Stimulated activated CD8-positive, alpha-beta memory T cell treated with anti-CD3 and anti-CD28 coated beads, Interleukin-7, amount 100 ng/mL, for 48 hours (primary cell): Measurements from ENCODE around the gene GAB1.

Experiments
- DNase-seq, 2 donors: peaks; one replicate each; pipeline ENCODE4 v3.0.0-alpha.2; 2020; ENCODE audit warnings: low read depth in 1 of 2; ENCODE audit errors: extremely low read depth in 1 of 2

The GAB1 gene

DNA sequence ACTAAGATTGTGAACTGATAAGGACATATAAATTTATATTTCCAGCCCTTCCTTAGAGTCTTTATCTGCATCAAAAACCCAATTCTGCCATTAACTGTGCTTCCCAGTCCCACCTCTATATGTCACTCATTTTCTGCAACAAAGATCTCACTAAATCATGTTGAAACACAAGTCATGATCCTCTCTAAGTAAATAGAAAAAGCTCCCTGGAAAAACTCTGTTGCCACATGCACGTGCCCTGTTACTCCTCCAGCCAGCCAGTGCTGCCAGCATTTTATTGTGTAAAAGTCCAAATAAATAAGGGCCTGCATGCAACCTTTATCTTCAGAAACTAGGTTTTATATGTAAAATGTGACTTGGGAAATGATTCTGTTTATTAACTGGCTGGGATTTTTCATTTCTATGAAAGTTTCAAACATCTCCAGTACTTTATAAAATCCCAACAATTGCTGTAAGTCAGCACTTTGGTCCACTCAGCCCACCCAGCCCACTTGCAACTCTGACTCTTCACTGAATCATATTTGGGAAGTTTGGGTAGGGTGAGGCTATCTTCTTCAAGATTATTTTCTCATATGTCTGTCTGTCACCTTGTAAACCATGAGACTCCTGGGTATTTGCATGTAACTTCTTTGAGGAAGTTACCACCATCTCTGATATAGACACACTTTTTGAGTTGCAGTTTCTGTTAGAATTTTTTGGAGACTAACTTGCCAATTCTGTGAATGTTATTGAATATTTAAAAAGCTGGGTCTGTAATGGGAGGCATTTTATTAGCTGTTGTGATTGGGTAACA lies 136.9 kb downstream of the GAB1 start:
- DNase-seq, result no peak

DNA sequence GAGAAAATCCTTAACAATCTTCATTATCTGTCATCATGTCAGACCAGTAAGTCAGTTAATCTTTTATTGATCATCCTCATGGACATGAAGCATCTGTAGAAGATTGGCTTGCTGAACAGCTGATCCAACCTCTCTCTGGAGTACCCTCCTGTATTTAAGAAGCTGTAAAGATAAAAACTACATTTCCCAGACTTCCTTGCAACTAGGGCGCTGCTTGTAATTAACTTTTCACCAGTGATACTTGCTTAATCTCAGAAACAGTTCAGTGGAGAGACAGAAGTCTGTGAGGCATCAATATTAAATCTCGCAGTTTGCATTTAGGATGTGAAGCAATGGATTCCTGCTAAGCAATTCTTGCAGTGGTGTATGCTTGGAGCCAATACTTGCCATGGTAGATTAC lies 140.8 kb downstream of the GAB1 start:
- DNase-seq, result no peak

DNA sequence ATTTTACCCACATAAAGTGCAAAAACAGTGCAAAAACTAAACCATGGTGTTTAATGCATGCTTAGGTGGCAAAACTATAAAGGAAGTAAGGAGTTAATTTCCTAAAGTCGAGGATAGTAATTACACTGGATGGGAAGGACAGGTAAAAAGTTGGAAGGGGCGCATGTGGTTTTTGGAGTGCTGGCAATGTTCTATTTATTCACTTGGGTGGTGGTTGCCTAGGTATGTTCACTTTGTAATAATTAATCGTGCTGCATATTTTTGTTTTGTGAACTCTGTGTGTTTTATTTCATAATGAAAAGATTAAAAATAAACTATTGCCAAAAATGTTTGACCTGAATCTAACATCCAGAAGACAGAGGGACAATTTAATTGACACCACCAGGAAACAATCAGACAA lies 144.7 kb downstream of the GAB1 start:
- no peak for DNase-seq

DNA sequence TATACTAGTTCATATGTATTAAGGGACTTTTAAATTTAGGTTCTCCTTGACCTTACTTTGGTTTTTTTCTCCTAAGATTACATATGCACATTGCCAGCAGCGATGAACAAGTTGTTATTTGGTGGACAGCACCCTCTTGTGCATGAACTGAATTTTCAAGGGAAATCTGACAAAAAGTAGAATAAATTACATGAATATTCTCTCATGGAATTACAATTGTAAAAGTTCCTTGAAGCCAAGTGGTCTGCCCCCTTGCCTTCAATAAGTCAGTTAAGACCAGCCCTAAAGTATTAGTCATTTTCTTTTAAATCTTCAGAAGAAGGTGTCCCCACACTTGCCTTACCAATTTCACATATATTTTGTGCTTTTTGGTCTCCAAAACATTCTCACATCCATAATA lies 146.2 kb downstream of the GAB1 start:
- no peak for DNase-seq

DNA sequence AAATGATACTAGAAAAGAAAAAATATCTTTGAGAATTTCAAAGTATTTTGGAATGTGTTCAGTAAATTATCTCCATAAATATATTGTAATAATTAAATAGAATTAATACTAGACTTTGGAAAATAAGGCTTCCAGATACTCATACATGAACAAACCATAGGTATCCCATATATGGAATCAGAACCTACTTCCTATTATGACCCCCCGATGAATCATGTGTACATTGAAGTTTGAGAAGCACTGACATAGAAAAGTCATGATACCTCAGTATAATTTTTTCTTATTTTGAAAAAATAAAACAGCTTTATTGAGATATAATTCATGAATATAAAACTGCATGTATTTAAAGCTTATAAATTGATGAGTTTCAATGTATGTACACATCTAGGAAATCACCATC lies 149.6 kb downstream of the GAB1 start:
- DNase-seq, result no peak

DNA sequence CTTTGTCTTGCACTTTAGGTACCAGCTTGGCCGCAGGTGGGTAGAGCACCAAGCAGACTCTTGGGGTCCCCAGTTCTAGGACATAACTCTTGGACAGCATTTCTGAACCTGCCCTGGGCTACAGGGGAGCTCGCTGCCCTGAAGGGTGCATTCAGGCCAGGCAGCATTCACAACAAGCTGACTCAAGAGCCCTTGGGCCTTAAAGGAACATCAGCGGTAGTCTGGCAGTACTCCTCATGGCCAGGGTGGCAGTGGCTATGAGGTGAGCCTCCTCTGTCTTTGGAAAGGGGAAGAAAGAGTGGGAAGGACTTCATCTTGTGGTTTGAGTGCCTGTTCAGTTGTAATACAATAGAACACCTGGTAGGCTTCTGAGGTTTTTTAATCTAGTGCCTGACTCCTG lies 152.0 kb downstream of the GAB1 start:
- no peak for DNase-seq

DNA sequence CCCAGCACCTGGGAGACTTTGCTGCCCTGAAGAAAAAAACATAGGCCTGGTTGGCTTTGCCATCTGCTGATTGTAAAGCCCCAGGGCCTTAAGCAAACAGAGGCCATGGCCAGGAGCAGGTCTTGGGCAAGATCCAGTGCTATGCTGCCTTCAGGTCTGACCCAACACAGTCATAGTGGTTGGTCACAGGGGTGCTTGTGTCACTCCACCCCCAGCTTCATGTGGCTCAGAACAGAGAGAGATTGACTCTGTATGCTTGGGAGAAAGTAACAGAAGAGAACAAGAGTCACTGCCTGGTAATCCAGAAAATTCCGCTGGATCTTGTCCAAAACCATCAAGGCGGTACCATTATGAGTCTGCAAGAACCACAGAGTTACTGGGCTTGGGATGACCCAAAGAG lies 152.4 kb downstream of the GAB1 start:
- no peak for DNase-seq

DNA sequence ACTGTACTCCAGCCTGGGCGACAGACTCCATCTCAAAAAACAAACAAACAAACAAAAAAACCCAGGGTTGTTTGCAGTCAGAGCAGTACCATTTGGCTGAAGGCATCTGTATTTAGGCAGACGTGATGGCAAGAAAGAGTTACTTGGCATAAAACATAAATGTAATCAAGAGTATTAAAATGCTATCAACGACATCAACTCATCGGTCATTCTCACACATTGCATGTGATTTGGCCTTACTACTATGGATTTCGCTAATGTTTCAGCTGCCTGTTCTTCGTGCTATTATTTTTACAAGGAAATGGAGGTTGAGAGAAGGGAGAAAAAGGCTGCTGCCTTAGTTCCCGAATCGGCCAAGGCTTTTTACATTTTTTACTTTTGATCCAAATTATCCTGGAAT lies 161.3 kb downstream of the GAB1 start:
- DNase-seq, result no peak

DNA sequence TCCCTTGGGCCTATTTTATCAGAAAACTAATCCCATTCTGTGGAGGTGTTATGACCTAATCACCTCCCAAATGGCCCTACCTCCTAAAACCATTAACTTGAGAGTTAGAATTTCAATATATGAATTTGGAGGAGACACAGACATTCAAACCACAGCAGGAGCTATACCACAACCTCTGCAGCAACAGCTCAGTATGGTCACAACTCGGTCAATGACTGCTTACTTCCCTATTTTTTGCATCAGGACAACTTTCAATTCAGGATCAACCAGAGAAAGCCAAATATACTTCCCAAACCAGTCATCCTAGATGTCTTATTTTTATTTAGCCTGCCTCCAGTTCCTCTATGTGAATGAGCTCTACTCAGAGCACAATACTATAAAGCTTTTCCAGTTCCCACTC lies 165.6 kb downstream of the GAB1 start:
- no peak for DNase-seq

DNA sequence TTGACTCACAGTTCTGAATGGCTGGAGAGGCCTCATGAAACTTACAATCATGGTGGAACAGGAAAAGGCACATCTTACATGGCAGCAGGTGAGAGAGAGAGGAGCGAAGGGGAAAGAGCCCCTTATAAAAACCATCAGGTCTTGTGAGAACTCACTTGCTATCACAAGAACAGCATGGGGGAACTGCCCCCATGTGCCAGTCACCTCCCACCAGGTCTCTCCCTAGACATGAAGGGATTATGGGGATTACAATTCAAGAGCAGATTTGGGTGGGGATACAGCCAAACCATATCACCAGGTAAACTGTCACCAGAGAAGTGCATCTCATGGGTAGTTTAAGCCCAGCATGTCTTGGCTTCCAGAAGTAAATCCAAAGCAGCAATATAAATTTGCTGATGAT lies 169.4 kb downstream of the GAB1 start:
- DNase-seq, result no peak

DNA sequence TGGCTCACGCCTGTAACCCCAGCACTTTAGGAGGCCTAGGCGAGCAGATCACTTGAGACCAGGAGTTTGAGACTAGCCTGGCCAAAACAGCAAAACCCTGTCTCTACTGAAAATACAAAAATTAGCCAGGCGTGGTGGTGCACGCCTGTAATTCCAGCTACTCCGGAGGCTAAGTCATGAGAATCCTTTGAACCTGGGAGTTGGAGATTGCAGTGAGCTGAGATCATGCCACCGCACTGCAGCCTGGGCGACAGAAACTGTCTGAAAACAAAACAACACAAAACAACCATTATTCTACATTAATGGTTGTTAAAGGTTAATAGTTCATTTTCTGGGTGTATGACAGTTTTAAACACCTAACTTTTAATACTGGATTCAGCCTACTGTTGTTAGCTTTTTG lies 175.2 kb downstream of the GAB1 start:
- no peak for DNase-seq

DNA sequence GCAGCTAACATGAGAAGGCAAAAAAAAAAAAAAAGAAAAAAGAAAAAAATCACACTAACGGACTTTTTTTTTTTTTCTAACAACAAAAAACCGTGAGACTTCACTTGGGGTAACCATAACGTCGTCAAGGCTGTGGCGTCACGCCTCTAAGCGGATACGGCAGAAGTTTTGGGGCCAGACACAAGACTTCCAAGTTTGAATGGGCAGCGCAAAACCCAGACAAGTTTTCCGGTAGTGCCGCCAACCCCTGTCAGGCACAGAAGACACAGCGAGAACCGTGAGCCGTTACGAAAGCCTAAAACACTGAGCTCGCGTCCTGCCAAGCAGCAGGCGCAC lies 176.3 kb downstream of the GAB1 start:
- no peak for DNase-seq

DNA sequence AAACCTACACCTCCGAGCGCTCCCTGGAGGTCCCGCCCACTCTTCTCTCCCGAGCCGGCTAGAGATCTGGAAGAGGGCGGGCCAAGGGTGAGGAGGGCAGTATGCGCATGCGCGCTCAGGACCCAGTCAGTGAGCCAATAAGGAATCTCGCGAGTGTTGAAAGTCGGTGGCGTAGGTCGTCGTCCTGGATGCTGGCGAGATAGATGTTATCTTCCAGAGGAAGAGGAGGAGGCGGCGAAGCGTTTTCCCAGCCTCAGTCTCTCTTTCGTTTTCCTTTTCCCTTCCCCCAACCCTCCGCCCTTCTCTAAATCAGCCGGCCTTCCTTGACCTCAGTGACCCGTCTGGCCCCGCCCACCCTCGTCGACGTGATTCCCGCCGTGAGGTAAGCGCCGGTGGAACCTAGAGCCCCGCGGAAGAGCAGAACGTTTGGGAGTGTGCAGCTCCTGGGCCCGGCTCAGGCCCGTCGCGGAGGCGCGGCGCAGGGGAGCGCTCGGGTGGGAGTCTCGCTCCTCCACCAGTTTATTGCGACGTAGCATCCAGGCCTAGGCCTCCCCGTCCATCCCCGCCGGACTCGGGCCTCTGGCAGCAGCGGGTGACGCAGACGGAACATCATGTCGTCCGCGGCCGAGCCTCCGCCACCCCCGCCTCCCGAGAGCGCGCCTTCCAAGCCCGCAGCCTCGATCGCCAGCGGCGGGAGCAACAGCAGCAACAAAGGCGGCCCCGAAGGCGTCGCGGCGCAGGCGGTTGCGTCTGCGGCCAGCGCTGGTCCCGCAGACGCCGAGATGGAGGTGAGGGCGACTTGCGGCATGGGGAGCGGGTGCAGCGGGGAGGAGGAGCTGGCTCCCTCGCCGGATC lies 176.9 kb downstream of the GAB1 start, which contains the start of gene SMARCA5:
Gene SMARCA5, plus strand, starts transcription at position 389 of the 855 bp plus-strand sequence. Its CDS starts 223 bp downstream, at position 612.
- peak; percentile 91 to 93 for DNase-seq

DNA sequence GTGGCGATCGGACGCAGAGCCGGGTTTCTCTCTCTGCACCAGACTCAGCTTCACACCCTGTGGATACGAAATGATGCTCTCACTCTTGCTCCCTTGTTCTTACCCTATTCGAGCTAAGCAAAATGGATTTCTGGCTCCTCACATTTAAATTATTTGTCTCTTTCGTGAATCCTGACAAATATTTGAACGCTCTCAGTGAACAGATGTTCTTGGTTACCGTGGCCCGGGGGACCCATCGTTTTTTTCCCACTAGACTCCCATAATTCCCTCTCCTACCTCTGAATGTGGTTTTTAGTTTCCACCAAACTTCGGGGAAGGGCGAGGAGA lies 177.5 kb downstream of the GAB1 start:
- no peak for DNase-seq

DNA sequence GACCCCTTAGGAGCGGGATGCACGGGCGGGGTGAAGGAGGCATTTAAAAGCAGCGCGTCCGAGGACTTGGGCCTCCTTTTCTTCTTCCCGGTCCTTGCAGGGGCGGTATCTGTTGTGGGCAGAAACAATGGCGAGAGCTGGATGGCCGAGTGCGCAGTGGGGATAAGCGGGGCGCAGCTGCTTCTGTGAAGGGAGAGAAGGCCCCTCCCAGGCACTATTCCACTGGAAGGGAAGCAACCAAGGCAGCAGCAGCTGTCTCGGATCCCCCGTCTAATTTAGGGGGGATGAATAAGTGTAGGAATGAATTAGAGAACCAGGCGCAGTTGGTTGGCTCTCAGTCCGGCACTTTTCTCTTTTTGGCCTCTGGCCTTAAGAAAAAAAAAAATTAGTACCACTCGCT lies 177.8 kb downstream of the GAB1 start:
- DNase-seq, result no peak

DNA sequence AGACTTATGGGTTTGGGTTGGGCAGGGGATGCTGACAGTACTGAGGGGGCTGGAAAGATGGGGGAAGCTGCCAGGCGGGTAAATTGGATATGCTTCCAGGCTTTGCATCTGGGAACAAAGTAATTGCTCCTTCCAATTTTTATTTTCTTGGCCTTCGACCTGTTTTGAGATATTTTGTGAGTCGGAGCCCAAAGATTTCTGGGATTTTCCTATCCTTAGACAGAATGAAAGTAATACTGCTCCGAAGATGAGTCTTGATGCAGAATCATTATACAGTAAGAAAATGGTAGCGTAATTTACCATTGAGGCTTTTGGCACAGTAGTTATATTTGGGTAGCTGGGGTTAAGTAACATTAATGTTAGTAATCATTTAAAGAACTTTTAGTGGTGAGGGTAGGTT lies 178.2 kb downstream of the GAB1 start:
- no peak for DNase-seq

DNA sequence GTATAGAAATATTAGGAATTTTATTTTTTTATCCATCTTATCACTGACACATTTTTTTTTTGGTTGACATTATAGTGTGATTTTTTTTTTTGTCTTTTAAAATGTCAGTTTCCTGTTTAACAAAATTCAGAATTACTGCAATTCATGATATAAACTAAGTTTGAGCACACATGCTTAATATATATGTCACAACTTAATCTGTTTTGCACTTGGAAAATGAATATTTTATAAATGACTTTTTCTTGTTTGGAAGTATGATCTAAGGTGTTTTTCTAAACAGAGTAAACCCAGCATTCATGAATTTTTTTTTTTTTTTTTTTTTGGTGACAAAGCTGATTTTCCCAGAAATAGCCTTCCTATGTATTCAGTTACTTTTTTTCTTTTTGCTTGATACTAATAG lies 179.2 kb downstream of the GAB1 start:
- DNase-seq, result no peak

DNA sequence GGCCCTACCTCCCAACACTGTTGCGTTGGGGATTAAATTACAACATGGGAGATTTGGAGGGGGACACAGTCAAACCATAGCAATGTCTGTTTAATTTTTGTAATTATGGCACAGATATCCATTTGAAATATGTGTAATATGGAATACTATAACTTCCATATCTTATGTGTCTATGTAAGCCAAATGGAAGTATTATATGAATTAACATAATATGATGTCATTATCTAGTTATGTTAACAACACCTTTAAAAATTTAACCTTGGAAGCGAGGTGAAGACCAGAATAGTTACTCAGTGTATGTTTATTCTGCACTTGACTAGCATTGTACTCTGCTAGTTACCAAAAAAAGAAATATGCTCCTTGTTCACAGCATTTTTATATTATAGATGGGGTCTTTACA lies 181.1 kb downstream of the GAB1 start:
- no peak for DNase-seq
